DMS153 treated with DMSO at 0.1 percent for 48 hours (cell line): Measurements from ENCODE around the gene CNIH3.

Experiments
- DNase-seq: peaks from one replicate; lab custom pipeline; 2025; ENCODE audit not compliant: unreplicated experiment; lab: John Stamatoyannopoulos, UW

The CNIH3 gene

GRCh38 chr1:224739997-224740684, 124.0 kb downstream of the CNIH3 start:
- DNase-seq, result no peak

- DNase-seq, result no peak
These were observed 124.6 kb downstream of the CNIH3 start for GRCh38 chr1:224740685-224741052.

GRCh38 chr1:224742349-224742748, 126.2 kb downstream of the CNIH3 start:
- DNase-seq, result no peak

- no peak for DNase-seq
These were observed 127.6 kb downstream of the CNIH3 start for GRCh38 chr1:224743608-224744164.

- DNase-seq, result no peak
These were observed 128.4 kb downstream of the CNIH3 start for GRCh38 chr1:224744521-224744920.

GRCh38 chr1:224745394-224745793, 129.3 kb downstream of the CNIH3 start:
- DNase-seq, result no peak

GRCh38 chr1:224745924-224746323, 129.8 kb downstream of the CNIH3 start:
- no peak for DNase-seq

GRCh38 chr1:224747578-224747977, 131.5 kb downstream of the CNIH3 start:
- DNase-seq, result no peak

GRCh38 chr1:224749916-224750315, 133.8 kb downstream of the CNIH3 start:
- DNase-seq, result no peak

- no peak for DNase-seq
These were observed 135.7 kb downstream of the CNIH3 start for GRCh38 chr1:224751624-224752311.

GRCh38 chr1:224753491-224753890, 137.4 kb downstream of the CNIH3 start:
- DNase-seq, result no peak

- DNase-seq, result no peak
These were observed 139.5 kb downstream of the CNIH3 start for GRCh38 chr1:224755586-224755985.

- DNase-seq, result no peak
These were observed 141.4 kb downstream of the CNIH3 start for GRCh38 chr1:224757508-224757907.

- no peak for DNase-seq
These were observed 143.0 kb downstream of the CNIH3 start for GRCh38 chr1:224759135-224759534.

- DNase-seq, result no peak
These were observed 143.6 kb downstream of the CNIH3 start for GRCh38 chr1:224759681-224760091.

GRCh38 chr1:224760163-224760562, 144.0 kb downstream of the CNIH3 start:
- DNase-seq, result no peak

GRCh38 chr1:224761245-224761644, 145.1 kb downstream of the CNIH3 start:
- DNase-seq, result no peak

- DNase-seq, result no peak
These were observed 145.9 kb downstream of the CNIH3 start for GRCh38 chr1:224762046-224762445.

GRCh38 chr1:224762701-224763100, 146.6 kb downstream of the CNIH3 start:
- DNase-seq, result no peak

- DNase-seq, result no peak
These were observed 147.1 kb downstream of the CNIH3 start for GRCh38 chr1:224763126-224763775.

- DNase-seq, result no peak
These were observed 150.1 kb downstream of the CNIH3 start for GRCh38 chr1:224766266-224766665.

- DNase-seq, result no peak
These were observed 150.9 kb downstream of the CNIH3 start for GRCh38 chr1:224767031-224767430.
